Stimulated activated naive CD8-positive, alpha-beta T cell treated with anti-CD3 and anti-CD28 coated beads, Interleukin-15, amount 100 ng/mL, for 72 hours (primary cell): ENCODE results near the gene DDX50.
"Not testable (repeated sequence)": the region's sequence is repeated elsewhere in the genome, so short reads cannot be mapped to it uniquely, and the experiment has no call there.

ENCODE experiments used
- ATAC-seq: fragments of 150-1000 bp; cut with Tn5 transposase; 2 replicates; pipeline ENCODE4 v1.10.0; 2021; ENCODE audit warnings: mild to moderate bottlenecking, moderate library complexity
- DNase-seq, 2 donors: peaks; one replicate each; pipeline ENCODE4 v3.0.0; 2021 to 2022
- H3K27ac Mint-ChIP-seq, 2 donors: one replicate each; pipeline ENCODE4 v1.8.0; 2022; ENCODE audit warnings: mild to moderate bottlenecking in 2 of 2, mixed read lengths in 2 of 2, moderate library complexity in 2 of 2
- H3K27me3 Mint-ChIP-seq: one replicate; pipeline ENCODE4 v1.8.0; 2022; ENCODE audit warnings: mixed read lengths
- H3K4me1 Mint-ChIP-seq: one replicate; pipeline ENCODE4 v1.8.0; 2022; ENCODE audit warnings: mild to moderate bottlenecking, mixed read lengths
- H3K4me3 Mint-ChIP-seq, 2 donors: one replicate each; pipeline ENCODE4 v1.8.0; 2022; ENCODE audit warnings: mild to moderate bottlenecking in 2 of 2, mixed read lengths in 2 of 2, moderate library complexity in 1 of 2
- H3K9me3 Mint-ChIP-seq, 2 donors: one replicate each; pipeline ENCODE4 v1.8.0; 2022; ENCODE audit warnings: mixed read lengths in 2 of 2

The DDX50 gene

DNA sequence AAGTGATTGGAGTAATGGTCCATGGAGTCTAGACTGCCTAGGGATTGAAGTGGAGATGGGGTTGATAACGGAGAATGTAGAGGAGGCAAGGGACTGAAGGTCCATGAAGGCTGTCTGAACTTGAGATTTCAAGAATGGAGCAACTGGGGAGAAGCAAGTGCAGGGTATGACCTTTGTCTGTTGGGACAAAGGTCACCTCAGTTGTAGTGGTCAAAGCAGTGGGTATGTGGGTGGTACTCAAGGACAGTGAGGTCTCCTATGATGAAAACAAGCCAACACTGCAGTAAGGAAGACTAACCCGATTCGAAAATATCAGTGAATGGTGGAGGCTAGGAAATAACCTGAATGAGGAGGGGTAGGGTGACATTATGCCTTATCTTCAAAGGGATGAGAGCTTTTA is 49.5 kb downstream of the DDX50 start:
- no peak overlapping the region for H3K4me3 Mint-ChIP-seq
- no peaks in the 10 kb centered on the region for H3K9me3 Mint-ChIP-seq
- DNase-seq (no peak), ATAC-seq (no peak)
- H3K27me3 Mint-ChIP-seq = no peaks in the 10 kb centered on the region
- H3K27ac Mint-ChIP-seq = no peak overlapping the region
- peaks cover 5% of the 10 kb centered on the region for H3K4me1 Mint-ChIP-seq

DNA sequence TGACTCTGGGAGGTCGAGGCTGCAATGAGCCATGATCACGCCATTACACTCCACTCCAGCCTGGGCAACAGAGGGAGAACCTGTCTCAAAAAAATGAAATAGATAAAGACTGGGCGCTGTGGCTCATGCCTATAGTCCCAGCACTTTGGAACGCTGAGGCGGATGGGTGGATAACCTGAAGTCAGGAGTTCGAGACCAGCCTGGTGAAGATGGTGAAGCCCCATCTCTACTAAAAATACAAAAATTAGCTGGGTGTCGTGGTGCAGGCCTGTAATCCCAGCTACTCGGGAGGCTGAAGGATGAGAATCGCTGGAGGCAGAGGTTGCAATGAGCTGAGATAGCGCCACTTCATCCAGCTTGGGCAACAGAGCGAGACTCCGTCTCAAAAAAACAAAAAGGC is 53.8 kb downstream of the DDX50 start:
- H3K27ac Mint-ChIP-seq = peak overlapping the region in 1 of 2 donors; percentile 54
- peak overlapping the region; percentile 67 to 99 for H3K4me3 Mint-ChIP-seq
- DNase-seq (no peak), ATAC-seq (no peak)
- H3K4me1 Mint-ChIP-seq = peaks cover 33% of the 10 kb centered on the region
- no peaks in the 10 kb centered on the region for H3K27me3 Mint-ChIP-seq
- no peaks in the 10 kb centered on the region for H3K9me3 Mint-ChIP-seq

DNA sequence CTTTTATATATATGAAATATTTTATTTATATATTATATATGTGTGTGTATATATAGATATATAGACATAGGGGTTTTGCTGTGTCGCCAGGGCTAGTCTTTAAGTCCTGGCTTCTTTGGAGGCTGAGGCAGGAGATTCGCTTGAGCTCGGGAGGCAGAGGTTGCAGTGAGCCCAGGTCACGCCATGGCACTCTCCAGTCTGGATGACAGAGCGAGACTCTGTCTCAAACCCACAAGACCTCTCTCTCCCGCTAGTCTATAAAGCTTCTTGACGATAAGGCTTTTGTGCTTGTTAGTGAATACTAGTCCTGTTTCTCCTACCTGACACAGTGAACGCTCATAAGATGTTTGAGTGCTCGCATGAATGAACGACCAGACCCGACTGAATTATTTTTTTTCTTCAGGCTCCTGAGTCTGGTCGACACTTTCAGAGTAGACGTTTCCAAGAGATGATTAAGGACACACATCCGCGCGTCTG is 54.3 kb downstream of the DDX50 start:
- no peak for DNase-seq

DNA sequence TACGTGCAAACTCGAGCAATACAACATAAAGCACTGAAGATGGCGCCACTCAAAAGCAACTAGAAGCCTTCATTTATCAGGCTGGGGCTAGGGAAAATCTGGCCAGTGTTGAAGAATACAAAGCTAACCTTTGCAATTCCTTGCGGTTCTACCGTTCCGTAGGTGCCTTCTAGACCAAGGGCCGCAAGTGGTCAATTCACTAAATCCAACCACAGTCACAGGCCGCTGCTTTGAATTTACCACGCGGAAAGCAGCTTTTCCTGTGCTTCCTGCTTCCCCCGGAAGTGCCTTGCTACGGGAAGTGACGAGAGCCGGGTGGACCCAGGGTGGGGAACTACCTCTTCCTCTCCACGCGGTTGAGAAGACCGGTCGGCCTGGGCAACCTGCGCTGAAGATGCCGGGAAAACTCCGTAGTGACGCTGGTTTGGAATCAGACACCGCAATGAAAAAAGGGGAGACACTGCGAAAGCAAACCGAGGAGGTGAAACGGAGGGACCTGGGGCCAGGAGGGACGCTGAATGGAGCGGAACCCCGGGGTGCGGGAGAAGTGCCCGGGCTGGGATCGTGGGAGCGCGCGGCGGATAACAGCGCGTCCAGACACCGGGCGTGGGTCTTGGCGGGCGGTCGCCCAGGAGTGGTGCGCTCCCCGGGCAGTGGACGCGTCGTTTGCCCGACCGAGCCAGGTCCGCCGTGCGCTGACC is 54.9 kb downstream of the DDX50 start, which contains the start of gene DDX21:
TSS of gene DDX21 (plus strand) at position 339 of the 701 bp plus-strand sequence. CDS start at position 395, 56 bp downstream.
- no peaks in the 10 kb centered on the region for H3K9me3 Mint-ChIP-seq
- peak within 1 kb of the TSS; percentile 99 for H3K4me3 Mint-ChIP-seq
- peak within 1 kb of the TSS; percentile 100 for H3K27ac Mint-ChIP-seq
- DNase-seq (peak; percentile 83 to 91), ATAC-seq (peak; percentile 93)
- H3K27me3 Mint-ChIP-seq = no peaks in the 10 kb centered on the region
- peaks cover 41% of the 10 kb centered on the region for H3K4me1 Mint-ChIP-seq

More for the DNA sequence above, 54.3 kb downstream of the DDX50 start:
- H3K9me3 Mint-ChIP-seq = no peaks in the 10 kb centered on the region
- peak overlapping the region; percentile 100 for H3K27ac Mint-ChIP-seq
- ATAC-seq = peak; percentile 38
- H3K4me1 Mint-ChIP-seq = peaks cover 38% of the 10 kb centered on the region
- H3K4me3 Mint-ChIP-seq = peak overlapping the region; percentile 99
- no peaks in the 10 kb centered on the region for H3K27me3 Mint-ChIP-seq

DNA sequence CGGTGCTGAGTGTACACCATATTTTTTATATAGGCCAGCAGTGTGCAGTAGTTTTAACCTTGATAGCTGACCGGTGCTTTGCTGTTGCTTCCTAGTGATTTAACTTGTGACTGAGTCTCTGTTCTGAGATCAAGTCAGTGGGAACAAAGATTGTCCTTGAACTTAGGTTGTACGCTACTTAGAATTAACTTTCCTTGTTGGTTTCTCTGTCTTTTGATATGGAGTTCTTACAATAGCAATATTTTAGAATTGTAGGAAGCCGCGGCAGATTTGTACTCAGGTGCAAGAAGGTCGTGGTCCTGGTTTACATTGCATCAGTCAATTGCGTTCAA is 56.1 kb downstream of the DDX50 start:
- Mint-ChIP-seq H3K27ac (peak overlapping the region; percentile 100), H3K9me3 (no peaks in the 10 kb centered on the region), H3K4me3 (peak overlapping the region; percentile 99), H3K27me3 (no peaks in the 10 kb centered on the region), H3K4me1 (peaks cover 49% of the 10 kb centered on the region)
- ATAC-seq (no peak), DNase-seq (no peak)

DNA sequence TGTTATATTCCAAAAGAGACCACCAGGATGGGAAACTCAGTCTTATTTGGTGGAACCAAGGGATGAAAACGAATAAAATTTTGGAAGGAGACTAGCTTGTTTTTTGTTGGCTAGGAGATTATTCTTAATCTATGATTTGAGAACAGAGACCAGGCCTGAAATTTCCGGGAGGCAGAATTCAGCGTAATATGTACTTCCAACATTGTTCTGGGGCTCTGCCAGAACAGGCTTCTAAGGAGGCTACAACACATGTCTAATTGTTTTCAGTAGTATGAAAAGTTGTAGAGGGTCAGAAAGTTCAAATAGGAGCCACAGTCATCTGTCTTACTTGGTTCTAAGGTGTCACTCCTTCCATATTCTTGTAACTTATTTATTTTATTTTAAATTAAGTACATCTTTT is 56.5 kb downstream of the DDX50 start:
- no peaks in the 10 kb centered on the region for H3K27me3 Mint-ChIP-seq
- H3K9me3 Mint-ChIP-seq = no peaks in the 10 kb centered on the region
- ATAC-seq (no peak), DNase-seq (no peak)
- peaks cover 49% of the 10 kb centered on the region for H3K4me1 Mint-ChIP-seq
- H3K27ac Mint-ChIP-seq = peak overlapping the region; percentile 100
- peak overlapping the region; percentile 99 for H3K4me3 Mint-ChIP-seq

DNA sequence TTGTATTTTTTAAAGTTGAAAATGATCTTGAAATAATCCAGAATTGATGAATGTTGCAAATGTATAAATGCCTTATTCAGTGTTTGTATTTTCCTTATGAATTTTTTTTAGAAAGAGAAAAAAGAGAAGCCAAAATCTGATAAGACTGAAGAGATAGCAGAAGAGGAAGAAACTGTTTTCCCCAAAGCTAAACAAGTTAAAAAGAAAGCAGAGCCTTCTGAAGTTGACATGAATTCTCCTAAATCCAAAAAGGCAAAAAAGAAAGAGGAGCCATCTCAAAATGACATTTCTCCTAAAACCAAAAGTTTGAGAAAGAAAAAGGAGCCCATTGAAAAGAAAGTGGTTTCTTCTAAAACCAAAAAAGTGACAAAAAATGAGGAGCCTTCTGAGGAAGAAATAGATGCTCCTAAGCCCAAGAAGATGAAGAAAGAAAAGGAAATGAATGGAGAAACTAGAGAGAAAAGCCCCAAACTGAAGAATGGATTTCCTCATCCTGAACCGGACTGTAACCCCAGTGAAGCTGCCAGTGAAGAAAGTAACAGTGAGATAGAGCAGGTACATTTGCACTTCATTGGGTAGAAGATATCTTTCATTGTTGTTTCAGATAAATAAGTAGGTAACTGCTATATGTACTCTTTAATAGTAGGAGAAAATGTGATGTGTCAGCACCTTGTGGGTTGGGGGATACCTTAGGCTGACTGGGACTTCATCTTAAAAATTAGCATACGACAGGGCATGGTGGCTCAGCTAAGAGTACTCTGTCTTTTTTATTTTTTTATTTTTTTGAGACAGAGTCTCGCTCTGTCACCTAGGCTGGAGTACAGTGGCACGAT is 58.8 kb downstream of the DDX50 start:
- ATAC-seq (no peak), DNase-seq (no peak)
- Mint-ChIP-seq H3K27ac (peak overlapping the region; percentile 88 to 89), H3K4me3 (peak overlapping the region; percentile 51 to 64), H3K27me3 (no peaks in the 10 kb centered on the region), H3K4me1 (peaks cover 45% of the 10 kb centered on the region), H3K9me3 (no peaks in the 10 kb centered on the region)

DNA sequence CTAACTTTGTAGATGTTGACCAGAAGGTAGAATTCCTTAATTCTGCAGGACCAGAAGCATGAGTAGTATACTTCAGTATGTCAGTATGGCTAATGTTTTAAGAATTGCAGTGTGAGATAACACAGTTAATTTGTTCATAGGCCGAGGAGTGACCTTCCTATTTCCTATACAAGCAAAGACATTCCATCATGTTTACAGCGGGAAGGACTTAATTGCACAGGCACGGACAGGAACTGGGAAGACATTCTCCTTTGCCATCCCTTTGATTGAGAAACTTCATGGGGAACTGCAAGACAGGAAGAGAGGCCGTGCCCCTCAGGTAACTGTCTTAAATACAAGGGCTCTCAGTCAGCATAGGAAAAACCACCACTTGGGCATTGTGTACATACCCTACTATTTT is 62.0 kb downstream of the DDX50 start:
- H3K4me3 Mint-ChIP-seq = no peak overlapping the region
- no peak for ATAC-seq
- H3K27me3 Mint-ChIP-seq = no peaks in the 10 kb centered on the region
- DNase-seq = no peak
- H3K27ac Mint-ChIP-seq = no peak overlapping the region
- H3K9me3 Mint-ChIP-seq = no peaks in the 10 kb centered on the region
- H3K4me1 Mint-ChIP-seq = peaks cover 33% of the 10 kb centered on the region

DNA sequence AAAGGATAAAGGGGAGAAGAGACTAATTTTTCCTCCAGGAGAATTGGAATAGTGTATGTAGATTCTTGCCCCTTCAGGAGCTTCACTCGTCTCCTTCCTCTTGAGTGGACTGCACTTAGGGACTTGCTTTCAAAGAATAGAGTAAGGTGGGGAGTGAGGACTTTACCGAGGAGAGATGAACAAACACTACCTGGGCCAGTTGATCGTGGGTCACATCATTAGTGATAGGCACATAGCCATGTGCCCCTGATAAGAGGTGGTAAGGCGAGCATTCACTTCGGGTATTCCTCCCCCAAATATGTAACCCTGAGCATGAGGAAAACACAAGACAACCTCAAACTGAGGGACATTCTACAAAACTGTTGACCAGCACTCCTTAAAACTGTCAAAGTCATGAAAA is 72.9 kb downstream of the DDX50 start:
- H3K27me3 Mint-ChIP-seq = no peaks in the 10 kb centered on the region
- no peak for ATAC-seq
- H3K27ac Mint-ChIP-seq = peak overlapping the region in 1 of 2 donors; percentile 89
- no peak overlapping the region for H3K4me3 Mint-ChIP-seq
- DNase-seq = no peak
- H3K9me3 Mint-ChIP-seq = no peaks in the 10 kb centered on the region
- peaks cover 10% of the 10 kb centered on the region for H3K4me1 Mint-ChIP-seq

DNA sequence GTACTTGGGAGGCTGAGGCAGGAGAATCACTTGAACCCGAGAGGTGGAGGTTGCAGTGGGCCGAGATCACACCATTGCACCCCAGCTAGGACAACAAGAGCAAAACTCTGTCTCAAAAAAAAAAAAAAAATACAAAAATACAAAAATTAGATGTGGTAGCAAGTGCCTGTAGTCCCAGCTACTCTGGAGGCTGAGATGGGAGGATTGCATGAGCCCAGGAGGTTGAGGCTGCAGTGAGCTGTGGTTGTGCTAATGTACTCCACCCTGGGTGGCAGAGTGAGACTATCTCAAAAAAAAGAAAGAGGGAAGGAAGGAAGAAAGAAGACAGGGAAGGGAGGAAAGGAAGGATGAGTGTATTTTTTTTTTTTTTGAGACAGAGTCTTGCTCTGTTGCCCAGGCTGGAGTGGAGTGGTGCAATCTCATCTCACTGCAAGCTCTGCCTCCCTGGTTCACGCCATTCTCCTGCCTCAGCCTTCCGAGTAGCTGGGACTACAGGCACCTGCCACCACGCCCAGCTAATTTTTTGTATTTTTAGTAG is 74.9 kb downstream of the DDX50 start:
- Mint-ChIP-seq H3K27ac (peak overlapping the region; percentile 34 to 89), H3K4me1 (peaks cover 13% of the 10 kb centered on the region)
- H3K4me3 Mint-ChIP-seq, DNase-seq, H3K9me3 Mint-ChIP-seq, ATAC-seq, H3K27me3 Mint-ChIP-seq: not testable (repeated sequence)

DNA sequence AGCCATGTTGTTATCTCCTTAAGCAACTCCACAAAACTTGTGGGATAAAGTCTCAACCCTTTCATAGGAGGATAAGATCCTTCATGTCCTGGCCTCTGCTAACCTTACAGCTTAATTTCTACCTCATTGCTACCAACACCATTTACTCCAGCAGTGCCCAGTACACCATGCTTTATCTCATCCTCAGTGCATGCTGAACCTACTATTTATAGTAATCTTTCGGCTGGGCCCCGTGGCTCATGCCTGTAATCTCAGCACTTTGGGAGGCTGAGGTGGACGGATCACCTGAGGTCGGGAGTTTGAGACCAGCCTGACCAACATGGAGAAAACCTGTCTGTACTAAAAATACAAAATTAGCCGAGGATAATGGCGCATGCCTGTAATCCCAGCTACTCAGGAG is 78.6 kb downstream of the DDX50 start:
- not testable (repeated sequence) for H3K4me3 Mint-ChIP-seq, ATAC-seq, H3K4me1 Mint-ChIP-seq, H3K27ac Mint-ChIP-seq, H3K9me3 Mint-ChIP-seq, H3K27me3 Mint-ChIP-seq, DNase-seq

DNA sequence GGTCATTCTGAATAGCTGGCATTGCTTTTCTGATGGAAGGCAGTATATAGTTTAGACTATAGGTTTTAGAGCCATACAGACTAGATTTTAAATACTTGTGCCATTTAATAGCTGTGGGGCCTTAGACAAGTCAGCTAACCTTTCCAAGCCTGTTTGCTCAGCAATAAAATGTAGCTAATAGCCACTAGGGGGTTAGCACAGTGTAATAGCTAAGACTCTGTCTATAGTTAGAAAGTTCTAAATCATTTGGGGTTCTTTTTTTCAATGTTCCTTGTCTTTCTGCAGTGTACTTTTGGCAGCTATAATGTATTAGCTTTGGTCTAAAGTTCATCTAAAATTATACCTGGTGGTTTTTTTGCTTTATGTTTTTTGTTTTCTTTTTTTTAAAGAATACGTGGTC is 80.0 kb downstream of the DDX50 start:
- Mint-ChIP-seq H3K4me1 (peaks cover 6% of the 10 kb centered on the region), H3K27ac (no peak overlapping the region), H3K27me3 (no peaks in the 10 kb centered on the region), H3K4me3 (no peak overlapping the region), H3K9me3 (no peaks in the 10 kb centered on the region)
- no peak for ATAC-seq
- no peak for DNase-seq

DNA sequence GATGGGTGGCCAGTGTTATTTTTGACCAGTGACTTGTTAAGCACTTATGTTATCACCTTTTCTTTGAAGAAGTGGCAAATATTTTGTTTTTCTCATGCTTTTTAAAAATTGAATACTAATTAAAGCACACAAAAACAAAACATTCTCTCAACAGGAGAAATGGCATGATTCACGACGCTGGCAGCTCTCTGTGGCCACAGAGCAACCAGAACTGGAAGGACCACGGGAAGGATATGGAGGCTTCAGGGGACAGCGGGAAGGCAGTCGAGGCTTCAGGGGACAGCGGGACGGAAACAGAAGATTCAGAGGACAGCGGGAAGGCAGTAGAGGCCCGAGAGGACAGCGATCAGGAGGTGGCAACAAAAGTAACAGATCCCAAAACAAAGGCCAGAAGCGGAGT is 81.3 kb downstream of the DDX50 start:
- Mint-ChIP-seq H3K27ac (peak overlapping the region; percentile 53 to 77), H3K27me3 (no peaks in the 10 kb centered on the region), H3K9me3 (no peaks in the 10 kb centered on the region), H3K4me1 (peaks cover 11% of the 10 kb centered on the region), H3K4me3 (no peak overlapping the region)
- DNase-seq (no peak), ATAC-seq (no peak)

DNA sequence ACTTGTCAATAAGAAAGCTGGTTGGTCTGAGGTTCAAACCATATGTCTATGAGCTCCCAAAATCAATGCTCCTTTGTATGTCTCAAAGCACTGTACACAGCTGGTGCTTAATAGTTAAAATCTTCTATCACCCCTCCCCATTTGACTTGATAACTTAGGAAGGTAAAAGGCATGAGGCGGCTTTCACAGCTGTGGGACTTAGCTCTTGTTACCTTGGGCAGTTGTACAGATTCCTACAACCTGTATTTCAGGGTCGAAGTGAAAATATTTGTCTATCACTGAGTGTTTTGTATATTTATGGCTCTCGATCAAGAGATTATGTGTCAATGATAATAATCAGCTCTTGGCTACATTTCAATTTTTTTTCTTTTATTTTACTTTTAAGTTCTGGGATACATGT is 86.5 kb downstream of the DDX50 start:
- H3K27ac Mint-ChIP-seq = no peak overlapping the region
- no peaks in the 10 kb centered on the region for H3K27me3 Mint-ChIP-seq
- ATAC-seq (no peak), DNase-seq (no peak)
- H3K4me3 Mint-ChIP-seq = peak overlapping the region; percentile 93 to 98
- no peaks in the 10 kb centered on the region for H3K9me3 Mint-ChIP-seq
- peaks cover 40% of the 10 kb centered on the region for H3K4me1 Mint-ChIP-seq

DNA sequence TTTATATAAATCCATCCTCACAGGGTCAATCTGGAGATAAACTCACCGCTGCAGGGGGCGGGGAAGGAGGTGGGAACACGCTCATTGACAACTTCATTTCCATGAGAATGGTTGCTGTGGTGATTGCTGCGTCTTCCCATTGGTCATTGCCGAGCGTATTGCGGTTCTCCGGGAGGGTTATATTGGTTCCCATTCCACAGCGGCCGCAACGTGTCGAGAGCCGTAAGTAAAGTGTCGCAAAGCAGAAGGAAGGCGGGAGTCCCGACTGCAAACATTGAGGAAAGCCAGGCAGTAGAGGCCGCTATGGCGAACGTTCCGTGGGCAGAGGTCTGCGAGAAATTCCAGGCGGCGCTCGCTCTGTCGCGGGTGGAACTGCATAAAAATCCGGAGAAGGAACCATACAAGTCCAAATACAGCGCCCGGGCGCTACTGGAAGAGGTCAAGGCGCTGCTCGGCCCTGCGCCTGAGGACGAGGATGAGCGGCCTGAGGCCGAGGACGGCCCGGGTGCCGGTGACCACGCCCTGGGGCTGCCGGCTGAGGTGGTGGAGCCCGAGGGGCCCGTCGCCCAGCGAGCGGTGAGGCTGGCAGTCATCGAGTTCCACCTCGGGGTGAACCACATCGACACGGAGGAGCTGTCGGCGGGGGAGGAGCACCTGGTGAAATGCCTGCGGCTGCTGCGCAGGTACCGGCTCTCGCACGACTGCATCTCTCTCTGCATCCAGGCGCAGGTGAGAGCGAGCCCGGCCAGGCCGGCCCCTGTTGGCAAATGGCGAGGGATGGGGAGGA is 87.6 kb downstream of the DDX50 start, which contains the start of gene KIFBP:
TSS of gene KIFBP (plus strand) at position 274 of the 787 bp plus-strand sequence. CDS start at position 304, 30 bp downstream.
- Mint-ChIP-seq H3K27ac (peak within 1 kb of the TSS; percentile 85 to 98), H3K9me3 (no peaks in the 10 kb centered on the region), H3K4me1 (peaks cover 49% of the 10 kb centered on the region), H3K27me3 (no peaks in the 10 kb centered on the region), H3K4me3 (peak within 1 kb of the TSS; percentile 93 to 98)
- peak; percentile 89 for ATAC-seq
- DNase-seq = peak; percentile 70 to 87
